Neural cell (in vitro differentiated cells): ENCODE data around the gene ZNF10. TPM values are rescaled to one million over a fixed set of nuclear protein-coding genes. Genes with fewer than 3 reads are reported as not detected.

Source experiments
- H2AFZ ChIP-seq: fragments of 200-600, 300-800 bp; sonication (generic), shearing (Covaris generic); 2 replicates; pipeline ENCODE4 v1.6.0; 2014; ENCODE audit warnings: low read depth, mild to moderate bottlenecking, antibody characterized with exemption, low read length, moderate library complexity
- H3F3A ChIP-seq: fragments of 200-600 bp; shearing (Covaris generic); 2 replicates; pipeline ENCODE4 v1.6.1; 2016; ENCODE audit warnings: mild to moderate bottlenecking, moderate library complexity, mixed read lengths, antibody characterized with exemption, low read length; ENCODE audit not compliant: insufficient read depth, poor library complexity, severe bottlenecking
- H3K27ac ChIP-seq: fragments of 200-600, 300-800 bp; sonication (generic), shearing (Covaris generic); 2 replicates; pipeline ENCODE4 v1.5.1; 2014; ENCODE audit warnings: mild to moderate bottlenecking, low read length, moderate library complexity
- H3K27me3 ChIP-seq: fragments of 300-800, 200-600 bp; sonication (generic), shearing (Covaris generic); 2 replicates; pipeline ENCODE4 v1.6.0; 2014; ENCODE audit warnings: mild to moderate bottlenecking, low read depth, low read length, moderate library complexity; ENCODE audit not compliant: insufficient read depth
- H3K36me3 ChIP-seq: fragments of 300-800, 200-600 bp; sonication (generic), shearing (Covaris generic); 2 replicates; pipeline ENCODE4 v1.5.1; 2014; ENCODE audit warnings: mild to moderate bottlenecking, antibody characterized with exemption, low read length, moderate library complexity; ENCODE audit not compliant: insufficient read depth
- H3K4me2 ChIP-seq: fragments of 300-800, 200-600 bp; sonication (generic), shearing (Covaris generic); 2 replicates; pipeline ENCODE4 v1.6.0; 2014; ENCODE audit warnings: mild to moderate bottlenecking, low read length
- H3K4me3 ChIP-seq: fragments of 300-800, 200-600 bp; sonication (generic), shearing (Covaris generic); 2 replicates; pipeline ENCODE4 v1.5.1; 2014; ENCODE audit warnings: mild to moderate bottlenecking, low read length, moderate library complexity
- H3K79me2 ChIP-seq: fragments of 200-600 bp; shearing (Covaris generic); replicated peaks from 2 replicates; pipeline ENCODE4 v1.6.0; 2014; ENCODE audit warnings: mild to moderate bottlenecking, low read length, moderate library complexity; ENCODE audit not compliant: insufficient read depth
- H3K9ac ChIP-seq: fragments of 300-800, 200-600 bp; sonication (generic), shearing (Covaris generic); 2 replicates; pipeline ENCODE4 v1.6.1; 2016; ENCODE audit warnings: mild to moderate bottlenecking, low read length, mixed read lengths
- H3K9me2 ChIP-seq: fragments of 200-600 bp; shearing (Covaris generic); 2 replicates; pipeline ENCODE4 v1.6.1; 2016; ENCODE audit warnings: mild to moderate bottlenecking, low read length, mixed read lengths; ENCODE audit not compliant: insufficient read depth
- H3K9me3 ChIP-seq: fragments of 200-600, 300-800 bp; sonication (generic), shearing (Covaris generic); 2 replicates; pipeline ENCODE4 v1.6.1; 2016; ENCODE audit warnings: mild to moderate bottlenecking, mixed run types, low read length, moderate library complexity, mixed read lengths
- H4K20me1 ChIP-seq: fragments of 200-600 bp; shearing (Covaris generic); 2 replicates; pipeline ENCODE4 v1.6.1; 2016; ENCODE audit warnings: mild to moderate bottlenecking, mixed run types; ENCODE audit not compliant: insufficient read depth
- EP300 ChIP-seq: fragments of 450-650 bp; conservative IDR thresholded peaks from 2 replicates; pipeline ENCODE4 v1.6.1; 2014; ENCODE audit warnings: antibody characterized with exemption, mild to moderate bottlenecking, moderate library complexity; ENCODE audit not compliant: poor library complexity, severe bottlenecking
- EZH2 ChIP-seq: fragments of 200-600, 300-800 bp; shearing (Covaris generic), sonication (generic); IDR thresholded peaks from 2 replicates; pipeline ENCODE4 v1.6.1; 2014; ENCODE audit warnings: antibody characterized with exemption, low read length, borderline replicate concordance, mild to moderate bottlenecking; ENCODE audit not compliant: insufficient read depth, poor library complexity, severe bottlenecking
- MXI1 ChIP-seq: fragments of 450-650 bp; conservative IDR thresholded peaks from 2 replicates; pipeline ENCODE4 v1.6.1; 2014; ENCODE audit warnings: antibody characterized with exemption, mild to moderate bottlenecking; ENCODE audit not compliant: poor library complexity, severe bottlenecking
- POLR2AphosphoS5 ChIP-seq: IDR thresholded peaks from 2 replicates; pipeline ENCODE4 v1.6.1; 2012
- RAD21 ChIP-seq: fragments of 450-650 bp; conservative IDR thresholded peaks from 2 replicates; pipeline ENCODE4 v1.6.1; 2014; ENCODE audit warnings: antibody characterized with exemption, mild to moderate bottlenecking, moderate library complexity
- REST ChIP-seq: IDR thresholded peaks from 2 replicates; pipeline ENCODE4 v1.6.1; 2012; ENCODE audit warnings: borderline replicate concordance
- SMC3 ChIP-seq: fragments of 450-650 bp; conservative IDR thresholded peaks from 2 replicates; pipeline ENCODE4 v1.6.1; 2014; ENCODE audit warnings: antibody characterized with exemption, mild to moderate bottlenecking, moderate library complexity; ENCODE audit not compliant: poor library complexity
- TAF1 ChIP-seq: IDR thresholded peaks from 2 replicates; pipeline ENCODE4 v1.6.1; 2012; ENCODE audit warnings: low read depth
- polyA plus RNA-seq: library from polyadenylated mRNA; depleted of rRNA; stranded (reverse); fragments of >200 nt; gene quantifications from 2 replicates; pipeline ENCODE4 v1.2.3, GENCODE V29; 2014
- TF ChIP-seq, protein P1 (sequence below): fragments of 450-650 bp; IDR thresholded peaks from 2 replicates; pipeline ENCODE4 v1.5.1; 2014; ENCODE audit warnings: antibody characterized with exemption, mild to moderate bottlenecking, moderate library complexity; ENCODE audit not compliant: poor library complexity, severe bottlenecking

ZNF10 gene
- polyA plus RNA-seq, 1 donor from 2014 or later = 46.5 TPM

DNA sequence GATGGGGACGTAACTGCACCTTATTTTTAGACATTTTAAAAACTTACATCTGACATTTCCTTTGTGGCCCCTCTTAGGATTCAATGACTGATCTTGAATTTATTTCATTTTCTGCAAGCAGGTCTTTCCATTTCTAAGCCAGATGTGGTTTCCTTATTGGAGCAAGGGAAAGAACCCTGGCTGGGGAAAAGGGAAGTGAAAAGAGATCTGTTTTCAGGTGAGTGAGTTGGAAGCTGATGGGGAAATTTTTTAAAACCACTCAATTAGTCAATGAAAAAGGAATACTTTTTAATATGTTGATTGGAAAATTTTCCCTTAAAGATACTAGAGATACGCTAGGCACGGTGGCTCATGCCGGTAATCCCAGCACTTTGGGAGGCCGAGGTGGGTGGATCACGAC lies 47.1 kb upstream of the ZNF10 start:
- TF ChIP-seq TAF1 (no peak), EP300 (no peak)
- Histone ChIP-seq H4K20me1 (no peaks in the 10 kb centered on the region), H3K9me3 (peaks cover 29% of the 10 kb centered on the region), H3K27me3 (no peaks in the 10 kb centered on the region), H3K9ac (no peak overlapping the region), H3K27ac (no peak overlapping the region), H3K79me2 (peaks cover 21% of the 10 kb centered on the region), H3K9me2 (no peaks in the 10 kb centered on the region), H3F3A (no peaks in the 10 kb centered on the region), H3K4me2 (no peak overlapping the region), H2AFZ (no peak overlapping the region), H3K4me3 (no peak overlapping the region), H3K36me3 (peaks cover 52% of the 10 kb centered on the region)

DNA sequence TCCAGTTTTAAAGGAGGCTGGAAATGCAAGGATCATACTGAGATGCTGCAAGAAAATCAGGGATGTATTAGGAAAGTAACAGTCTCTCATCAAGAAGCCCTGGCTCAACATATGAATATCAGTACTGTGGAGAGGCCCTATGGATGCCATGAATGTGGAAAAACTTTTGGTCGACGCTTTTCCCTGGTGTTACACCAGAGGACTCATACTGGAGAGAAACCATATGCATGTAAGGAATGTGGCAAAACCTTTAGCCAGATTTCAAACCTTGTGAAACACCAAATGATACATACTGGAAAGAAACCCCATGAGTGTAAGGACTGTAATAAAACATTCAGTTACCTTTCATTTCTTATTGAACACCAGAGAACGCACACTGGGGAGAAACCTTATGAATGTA lies 24.8 kb upstream of the ZNF10 start:
- no peak overlapping the region for H2AFZ ChIP-seq
- peaks cover 7% of the 10 kb centered on the region for H3K79me2 ChIP-seq
- no peaks in the 10 kb centered on the region for H3K9me2 ChIP-seq
- no peak for TF ChIP-seq EZH2
- TF ChIP-seq, protein P1, sequence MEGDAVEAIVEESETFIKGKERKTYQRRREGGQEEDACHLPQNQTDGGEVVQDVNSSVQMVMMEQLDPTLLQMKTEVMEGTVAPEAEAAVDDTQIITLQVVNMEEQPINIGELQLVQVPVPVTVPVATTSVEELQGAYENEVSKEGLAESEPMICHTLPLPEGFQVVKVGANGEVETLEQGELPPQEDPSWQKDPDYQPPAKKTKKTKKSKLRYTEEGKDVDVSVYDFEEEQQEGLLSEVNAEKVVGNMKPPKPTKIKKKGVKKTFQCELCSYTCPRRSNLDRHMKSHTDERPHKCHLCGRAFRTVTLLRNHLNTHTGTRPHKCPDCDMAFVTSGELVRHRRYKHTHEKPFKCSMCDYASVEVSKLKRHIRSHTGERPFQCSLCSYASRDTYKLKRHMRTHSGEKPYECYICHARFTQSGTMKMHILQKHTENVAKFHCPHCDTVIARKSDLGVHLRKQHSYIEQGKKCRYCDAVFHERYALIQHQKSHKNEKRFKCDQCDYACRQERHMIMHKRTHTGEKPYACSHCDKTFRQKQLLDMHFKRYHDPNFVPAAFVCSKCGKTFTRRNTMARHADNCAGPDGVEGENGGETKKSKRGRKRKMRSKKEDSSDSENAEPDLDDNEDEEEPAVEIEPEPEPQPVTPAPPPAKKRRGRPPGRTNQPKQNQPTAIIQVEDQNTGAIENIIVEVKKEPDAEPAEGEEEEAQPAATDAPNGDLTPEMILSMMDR = no peak
- TF ChIP-seq POLR2AphosphoS5 = no peak
- TF ChIP-seq SMC3 = no peak
- no peak for TF ChIP-seq RAD21
- TF ChIP-seq TAF1 = no peak
- no peak for TF ChIP-seq EP300
- no peak for TF ChIP-seq REST
- no peak for TF ChIP-seq MXI1
- H3K27me3 ChIP-seq = no peaks in the 10 kb centered on the region
- H3F3A ChIP-seq = no peaks in the 10 kb centered on the region
- H3K4me3 ChIP-seq = no peak overlapping the region
- no peak overlapping the region for H3K9ac ChIP-seq
- no peak overlapping the region for H3K4me2 ChIP-seq
- H3K27ac ChIP-seq = no peak overlapping the region
- H3K36me3 ChIP-seq = peaks cover 86% of the 10 kb centered on the region
- H4K20me1 ChIP-seq = no peaks in the 10 kb centered on the region
- H3K9me3 ChIP-seq = peaks cover 74% of the 10 kb centered on the region

- Histone ChIP-seq H3K4me2 (no peak overlapping the region), H3K27ac (no peak overlapping the region), H4K20me1 (no peaks in the 10 kb centered on the region), H3K9me2 (no peaks in the 10 kb centered on the region), H3K27me3 (no peaks in the 10 kb centered on the region), H3K79me2 (peaks cover 9% of the 10 kb centered on the region), H2AFZ (no peak overlapping the region), H3K36me3 (peaks cover 81% of the 10 kb centered on the region), H3K9me3 (peaks cover 74% of the 10 kb centered on the region), H3K4me3 (no peak overlapping the region), H3K9ac (no peak overlapping the region), H3F3A (no peaks in the 10 kb centered on the region)
- TF ChIP-seq TAF1 = no peak
- TF ChIP-seq POLR2AphosphoS5 = no peak
Measured at GRCh38 chr12:133106253-133106652, 24.2 kb upstream of the ZNF10 start.
